SJSA1 (cell line): ENCODE measurements around the gene ZNF688. TPM values are rescaled to one million over a fixed set of nuclear protein-coding genes. Genes with fewer than 3 reads are reported as not detected.
"Not testable (repeated sequence)": the region's sequence is repeated elsewhere in the genome, so short reads cannot be mapped to it uniquely, and the experiment has no call there.

Experiments
- DNase-seq, 2 experiments: peaks; one replicate each; pipeline ENCODE4 v3.0.0-alpha.2; 2015 to 2020; ENCODE audit warnings: low spot score in 2 of 2, low read depth in 1 of 2
- H3K27ac ChIP-seq: fragments of 250-450 bp; sonication (Bioruptor Pico); 2 replicates; pipeline ENCODE4 v1.5.1; 2020; ENCODE audit warnings: mild to moderate bottlenecking, moderate library complexity
- H3K27me3 ChIP-seq: fragments of 250-450 bp; sonication (Bioruptor Pico); replicated peaks from 2 replicates; pipeline ENCODE4 v1.5.1; 2020; ENCODE audit warnings: mild to moderate bottlenecking, moderate library complexity
- H3K36me3 ChIP-seq: fragments of 250-450 bp; sonication (Bioruptor Pico); 2 replicates; pipeline ENCODE4 v1.5.1; 2020; ENCODE audit warnings: mild to moderate bottlenecking
- H3K4me1 ChIP-seq: fragments of 250-450 bp; sonication (Bioruptor Pico); replicated peaks from 2 replicates; pipeline ENCODE4 v1.6.1; 2021; ENCODE audit warnings: mild to moderate bottlenecking
- H3K4me3 ChIP-seq: fragments of 250-450 bp; sonication (Bioruptor Pico); 2 replicates; pipeline ENCODE4 v1.5.1; 2020; ENCODE audit warnings: mild to moderate bottlenecking
- H3K9me3 ChIP-seq: fragments of 250-450 bp; sonication (Bioruptor Pico); replicated peaks from 2 replicates; pipeline ENCODE4 v1.5.1; 2020; ENCODE audit warnings: mild to moderate bottlenecking
- total RNA-seq: library from RNA; depleted of rRNA; stranded (reverse); fragments of >200 nt; shearing (Covaris generic); gene quantifications from 2 replicates; pipeline ENCODE4 v1.2.3, GENCODE V29; 2014

ZNF688 gene
- total RNA-seq, 1 experiment from 2014 or later, result 7.3 TPM

DNA sequence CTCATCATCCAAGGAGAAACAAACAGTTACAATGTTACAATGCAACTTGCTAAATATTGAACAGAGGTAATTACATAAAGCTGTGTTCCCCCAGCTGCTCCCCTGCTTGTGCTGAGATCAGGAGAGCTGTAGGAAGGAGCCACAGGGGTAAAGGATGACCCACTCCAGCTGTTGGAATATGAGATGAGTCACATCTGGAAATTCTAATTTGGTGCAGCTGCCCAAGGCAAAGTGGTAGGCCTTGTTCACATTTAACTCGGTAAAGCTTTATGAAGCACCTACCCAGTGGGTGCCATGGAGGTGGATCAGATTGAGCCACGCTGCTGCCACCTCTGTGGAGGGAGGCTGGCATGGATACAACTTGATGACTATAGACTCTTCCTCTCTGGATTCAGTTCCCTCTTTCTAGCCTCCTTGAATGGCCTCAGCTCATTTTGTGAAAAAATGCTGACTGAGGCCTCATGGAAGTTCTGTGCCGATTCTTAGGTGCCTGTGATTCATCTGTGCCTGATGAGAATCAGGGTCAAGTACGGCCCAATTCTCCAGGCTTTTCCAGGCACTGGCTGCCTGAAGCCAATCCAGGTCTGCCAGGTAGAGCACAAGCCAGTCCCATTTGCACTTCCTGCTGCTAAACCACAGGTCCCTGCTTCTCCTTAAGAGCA, 31.2 kb upstream of the ZNF688 start:
- no peak overlapping the region for H3K27ac ChIP-seq
- H3K9me3 ChIP-seq, result no peaks in the 10 kb centered on the region
- no peaks in the 10 kb centered on the region for H3K27me3 ChIP-seq
- no peak overlapping the region for H3K4me3 ChIP-seq
- H3K4me1 ChIP-seq, result no peaks in the 10 kb centered on the region
- no peak for DNase-seq
- H3K36me3 ChIP-seq, result peaks cover 53% of the 10 kb centered on the region

GRCh38 chr16:30601966-30602365, 30.5 kb upstream of the ZNF688 start:
- no peak for DNase-seq
- H3K4me3 ChIP-seq, result no peak overlapping the region
- H3K27me3 ChIP-seq, result no peaks in the 10 kb centered on the region
- no peaks in the 10 kb centered on the region for H3K9me3 ChIP-seq
- peaks cover 49% of the 10 kb centered on the region for H3K36me3 ChIP-seq
- no peaks in the 10 kb centered on the region for H3K4me1 ChIP-seq
- H3K27ac ChIP-seq, result no peak overlapping the region

DNA sequence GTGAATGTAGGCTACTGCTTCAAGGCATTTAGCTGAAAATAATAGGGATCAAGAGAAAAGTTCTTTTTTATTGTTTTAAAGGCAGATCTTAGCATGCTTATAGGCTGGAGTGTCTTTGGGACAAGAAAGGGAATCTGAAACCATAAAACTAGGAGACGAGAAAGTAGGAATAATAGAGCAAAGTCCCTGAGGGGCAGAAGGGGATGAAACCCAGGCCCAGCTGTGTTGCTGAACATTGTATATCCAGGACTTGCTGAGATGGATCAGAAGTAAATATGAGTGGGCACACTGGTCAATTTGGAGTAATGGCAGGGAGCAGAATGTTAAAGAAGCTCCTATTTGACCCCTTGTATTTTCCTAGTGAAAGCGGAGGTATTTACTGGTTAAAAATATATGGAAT, 29.4 kb upstream of the ZNF688 start:
- no peaks in the 10 kb centered on the region for H3K27me3 ChIP-seq
- H3K27ac ChIP-seq, result no peak overlapping the region
- H3K36me3 ChIP-seq, result peaks cover 41% of the 10 kb centered on the region
- H3K4me3 ChIP-seq, result no peak overlapping the region
- no peaks in the 10 kb centered on the region for H3K9me3 ChIP-seq
- no peaks in the 10 kb centered on the region for H3K4me1 ChIP-seq
- DNase-seq, result no peak

DNA sequence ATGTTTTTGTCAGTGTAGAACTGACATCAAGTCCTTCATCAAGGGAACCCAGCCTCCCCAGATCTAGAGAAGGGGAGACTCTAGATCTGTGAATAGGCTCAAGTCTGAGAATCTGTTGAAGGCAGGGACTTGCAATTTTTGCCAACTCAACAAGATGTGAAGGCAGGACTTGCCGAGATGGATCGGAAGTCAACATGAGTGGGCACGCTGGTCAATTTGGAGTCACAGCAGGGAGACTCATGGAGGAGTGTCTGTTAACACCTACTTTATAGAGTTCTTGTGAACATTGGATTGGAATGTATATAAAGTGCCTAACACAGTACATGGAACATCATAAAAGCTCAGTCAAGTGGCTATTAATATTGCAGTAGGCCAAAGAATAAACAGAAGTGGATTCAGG, 28.7 kb upstream of the ZNF688 start:
- no peak overlapping the region for H3K27ac ChIP-seq
- H3K4me1 ChIP-seq, result no peaks in the 10 kb centered on the region
- H3K27me3 ChIP-seq, result no peaks in the 10 kb centered on the region
- H3K9me3 ChIP-seq, result no peaks in the 10 kb centered on the region
- no peak overlapping the region for H3K4me3 ChIP-seq
- no peak for DNase-seq
- H3K36me3 ChIP-seq, result peaks cover 36% of the 10 kb centered on the region

GRCh38 chr16:30592871-30593270, 21.4 kb upstream of the ZNF688 start:
- Histone ChIP-seq H3K36me3 (peaks cover 6% of the 10 kb centered on the region), H3K4me3 (no peak overlapping the region), H3K27me3 (no peaks in the 10 kb centered on the region), H3K4me1 (no peaks in the 10 kb centered on the region), H3K27ac (no peak overlapping the region), H3K9me3 (no peaks in the 10 kb centered on the region)
- no peak for DNase-seq

DNA sequence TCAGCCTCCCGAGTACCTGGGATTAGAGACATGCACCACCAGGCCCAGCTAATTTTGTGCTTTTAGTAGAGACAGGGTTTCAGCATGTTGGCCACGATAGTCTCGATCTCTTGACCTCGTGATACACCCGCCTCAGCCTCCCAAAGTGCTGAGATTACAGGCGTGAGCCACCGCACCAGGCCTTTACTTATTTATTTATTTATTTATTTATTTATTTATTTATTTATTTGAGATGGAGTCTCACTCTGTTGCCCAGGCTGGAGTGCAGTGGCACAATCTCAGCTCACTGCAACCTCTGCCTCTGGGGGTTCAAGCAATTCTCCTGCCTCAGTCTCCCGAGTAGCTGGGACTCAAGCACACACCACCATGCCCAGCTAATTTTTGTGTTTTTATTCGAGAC, 19.4 kb upstream of the ZNF688 start:
- not testable (repeated sequence) for H3K4me3 ChIP-seq, H3K27ac ChIP-seq, H3K9me3 ChIP-seq, H3K27me3 ChIP-seq, DNase-seq, H3K4me1 ChIP-seq
- H3K36me3 ChIP-seq, result peaks cover 19% of the 10 kb centered on the region

GRCh38 chr16:30589582-30589981, 18.1 kb upstream of the ZNF688 start:
- H3K27me3 ChIP-seq, H3K4me3 ChIP-seq, H3K9me3 ChIP-seq, H3K27ac ChIP-seq, H3K4me1 ChIP-seq, DNase-seq: not testable (repeated sequence)
- peaks cover 19% of the 10 kb centered on the region for H3K36me3 ChIP-seq

DNA sequence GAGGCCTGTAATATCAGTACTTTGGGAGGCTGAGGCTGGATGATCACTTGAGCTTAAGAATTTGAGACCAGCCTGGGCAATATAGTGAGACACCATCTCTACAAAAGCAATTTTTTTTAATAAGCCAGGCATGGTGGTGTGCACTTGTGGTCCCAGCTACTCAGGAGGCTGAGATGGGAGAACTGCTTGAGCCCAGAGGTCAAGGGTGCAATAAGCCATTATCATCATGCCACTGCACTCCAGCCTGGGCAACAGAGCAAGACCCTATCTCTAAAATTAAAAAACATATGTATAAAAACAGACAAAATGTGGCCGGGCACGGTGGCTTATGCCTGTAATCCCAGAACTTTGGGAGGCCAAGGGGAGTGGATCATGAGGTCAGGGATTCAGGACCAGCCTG, 17.1 kb upstream of the ZNF688 start:
- no peak overlapping the region for H3K27ac ChIP-seq
- H3K27me3 ChIP-seq, result no peaks in the 10 kb centered on the region
- no peak overlapping the region for H3K4me3 ChIP-seq
- H3K4me1 ChIP-seq, result peaks cover 12% of the 10 kb centered on the region
- DNase-seq, result no peak
- no peaks in the 10 kb centered on the region for H3K9me3 ChIP-seq
- H3K36me3 ChIP-seq, result peaks cover 27% of the 10 kb centered on the region

- H3K4me3 ChIP-seq, result peak within 1 kb of the TSS; percentile 65
- H3K27me3 ChIP-seq, result no peaks in the 10 kb centered on the region
- H3K4me1 ChIP-seq, result peaks cover 12% of the 10 kb centered on the region
- H3K27ac ChIP-seq, result peak within 1 kb of the TSS; percentile 70
- peak; percentile 98 to 99 for DNase-seq
- H3K9me3 ChIP-seq, result no peaks in the 10 kb centered on the region
- peaks cover 53% of the 10 kb centered on the region for H3K36me3 ChIP-seq
Observed at GRCh38 chr16:30585400-30586191, 14.1 kb upstream of the ZNF688 start, which contains the start of gene ZNF785. Gene ZNF785, minus strand, starts transcription at chr16:30585697. Its CDS starts 86 bp downstream, at chr16:30585611.

DNA sequence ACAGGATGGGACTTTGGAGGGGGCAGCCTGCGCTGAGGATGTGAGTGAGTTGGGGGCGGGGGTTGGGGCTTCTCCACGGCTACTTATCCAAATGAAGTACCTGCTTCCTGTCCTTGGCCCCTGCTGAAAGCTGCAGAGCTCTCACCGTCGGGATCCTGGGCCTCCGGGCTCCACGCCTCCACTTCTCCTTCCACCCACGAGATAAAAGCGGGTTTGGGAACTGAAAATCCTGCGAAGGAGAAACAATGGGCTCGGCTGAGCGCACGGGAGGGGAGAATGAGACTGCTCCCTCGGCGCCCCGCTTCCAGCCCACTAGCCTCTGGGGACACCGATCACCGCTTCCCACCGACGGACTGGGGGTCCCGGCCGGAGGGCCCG, 13.5 kb upstream of the ZNF688 start:
- DNase-seq, result no peak
- Histone ChIP-seq H3K27ac (peak overlapping the region; percentile 70), H3K4me3 (peak overlapping the region; percentile 65), H3K36me3 (peaks cover 55% of the 10 kb centered on the region), H3K9me3 (no peaks in the 10 kb centered on the region), H3K4me1 (peaks cover 12% of the 10 kb centered on the region), H3K27me3 (no peaks in the 10 kb centered on the region)

- no peak for DNase-seq
- Histone ChIP-seq H3K4me3 (no peak overlapping the region), H3K27ac (no peak overlapping the region), H3K36me3 (peaks cover 66% of the 10 kb centered on the region), H3K9me3 (no peaks in the 10 kb centered on the region), H3K4me1 (peaks cover 12% of the 10 kb centered on the region), H3K27me3 (no peaks in the 10 kb centered on the region)
Observed at GRCh38 chr16:30582611-30583340, 11.3 kb upstream of the ZNF688 start.

DNA sequence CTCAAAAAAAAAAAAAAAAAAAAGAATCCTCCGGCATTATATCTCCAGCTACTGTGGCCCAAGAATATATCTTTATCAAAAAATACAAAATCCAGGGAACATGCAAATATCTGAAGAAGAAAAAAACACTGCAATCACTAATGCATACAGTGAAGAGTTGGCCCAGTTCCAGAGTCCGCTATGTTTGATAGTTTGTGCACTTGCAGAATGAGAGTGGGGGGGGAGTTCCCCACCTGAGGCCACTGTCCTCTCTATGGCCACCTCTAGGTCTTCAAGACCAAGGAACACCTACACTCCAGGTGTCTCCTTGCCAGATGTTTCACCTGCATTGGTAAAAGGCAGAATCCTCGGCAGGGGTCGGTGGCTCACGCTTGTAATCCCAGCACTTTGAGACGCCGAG, 9.9 kb upstream of the ZNF688 start:
- peaks cover 6% of the 10 kb centered on the region for H3K4me1 ChIP-seq
- no peak overlapping the region for H3K27ac ChIP-seq
- H3K4me3 ChIP-seq, result no peak overlapping the region
- DNase-seq, result no peak
- H3K36me3 ChIP-seq, result peaks cover 56% of the 10 kb centered on the region
- no peaks in the 10 kb centered on the region for H3K27me3 ChIP-seq
- no peaks in the 10 kb centered on the region for H3K9me3 ChIP-seq

- DNase-seq, result no peak
- no peaks in the 10 kb centered on the region for H3K27me3 ChIP-seq
- H3K9me3 ChIP-seq, result no peaks in the 10 kb centered on the region
- no peak overlapping the region for H3K4me3 ChIP-seq
- peaks cover 12% of the 10 kb centered on the region for H3K4me1 ChIP-seq
- no peak overlapping the region for H3K27ac ChIP-seq
- peaks cover 18% of the 10 kb centered on the region for H3K36me3 ChIP-seq
Observed at GRCh38 chr16:30574678-30575077, 3.2 kb upstream of the ZNF688 start.
